IMR-90 (cell line): Measurements from ENCODE around the gene SPEF2. TPM values are rescaled to one million over a fixed set of nuclear protein-coding genes. Genes with fewer than 3 reads are reported as not detected.

Experiments used
- ATAC-seq: fragments of 200-7000 bp; cut with Tn5 transposase; 2 replicates; pipeline ENCODE4 v1.9.1; 2020; ENCODE audit warnings: low read depth, mild to moderate bottlenecking, moderate library complexity
- BruUV-seq: library from RNA; stranded (reverse); fragments of 400-500 nt; replicated peaks from 2 replicates; lab custom pipeline; 2021; lab: Mats Ljungman, UMichigan
- CTCF ChIA-PET: fragments of 300-600 bp; formaldehyde crosslinking; extraction: SDS; loops from one replicate; lab custom pipeline; 2021; ENCODE audit warnings: antibody characterized with exemption; lab: Yijun Ruan, JAX
- POLR2A ChIA-PET: fragments of 300-600 bp; sonication (Branson Sonifier 250); formaldehyde crosslinking; loops from one replicate; lab custom pipeline; 2022; ENCODE audit warnings: antibody characterized with exemption; ENCODE audit not compliant: unreplicated experiment; lab: Charles Lee
- DNase-seq: peaks from one replicate; pipeline ENCODE4 v3.0.0; 2013
- H2AFZ ChIP-seq: replicated peaks from 2 replicates; pipeline ENCODE3; 2013; ENCODE audit warnings: low read length, mild to moderate bottlenecking; ENCODE audit not compliant: poor library complexity
- H2AK5ac ChIP-seq: 2 replicates; pipeline ENCODE4 v1.6.1; 2013; ENCODE audit warnings: low read depth, low read length, inconsistent platforms
- H2AK9ac ChIP-seq: replicated peaks from 2 replicates; pipeline ENCODE3; 2013; ENCODE audit warnings: mild to moderate bottlenecking, low read depth, low read length, moderate library complexity; ENCODE audit not compliant: poor library complexity
- H2BK120ac ChIP-seq: 2 replicates; pipeline ENCODE4 v1.6.1; 2013; ENCODE audit warnings: low read depth, low read length, inconsistent platforms
- H2BK15ac ChIP-seq: 3 replicates; pipeline ENCODE4 v1.6.1; 2013; ENCODE audit warnings: low read depth, low read length, inconsistent platforms
- H2BK20ac ChIP-seq: 2 replicates; pipeline ENCODE4 v1.6.1; 2013; ENCODE audit warnings: low read depth, mild to moderate bottlenecking, inconsistent platforms, low read length, moderate library complexity
- H2BK5ac ChIP-seq: 2 replicates; pipeline ENCODE4 v1.6.1; 2013; ENCODE audit warnings: mild to moderate bottlenecking, low read depth, low read length, inconsistent platforms; ENCODE audit not compliant: poor library complexity, severe bottlenecking
- H3K14ac ChIP-seq: replicated peaks from 2 replicates; pipeline ENCODE4 v1.6.1; 2013; ENCODE audit warnings: low read depth, low read length, inconsistent platforms
- H3K18ac ChIP-seq: 2 replicates; pipeline ENCODE4 v1.6.1; 2013; ENCODE audit warnings: low read depth, low read length, control low read depth
- H3K23ac ChIP-seq: 2 replicates; pipeline ENCODE4 v1.6.1; 2013; ENCODE audit warnings: low read depth, low read length, inconsistent platforms
- H3K27ac ChIP-seq: 2 replicates; pipeline ENCODE4 v1.5.1; 2013; ENCODE audit warnings: mild to moderate bottlenecking, control low read depth, low read length; ENCODE audit not compliant: insufficient read depth
- H3K27me3 ChIP-seq: 2 replicates; pipeline ENCODE4 v1.6.1; 2013; ENCODE audit warnings: low read length; ENCODE audit not compliant: control insufficient read depth, insufficient read depth
- H3K36me3 ChIP-seq: 2 replicates; pipeline ENCODE4 v1.6.1; 2013; ENCODE audit warnings: low read length, mixed read lengths; ENCODE audit not compliant: control insufficient read depth, insufficient read depth
- H3K4ac ChIP-seq: 2 replicates; pipeline ENCODE4 v1.6.1; 2013; ENCODE audit warnings: low read depth, low read length, inconsistent platforms
- H3K4me1 ChIP-seq: 2 replicates; pipeline ENCODE4 v1.6.1; 2013; ENCODE audit warnings: low read length, mixed read lengths; ENCODE audit not compliant: control insufficient read depth, insufficient read depth
- H3K4me2 ChIP-seq: 2 replicates; pipeline ENCODE4 v1.6.1; 2013; ENCODE audit warnings: low read depth, mild to moderate bottlenecking, control low read depth, low read length, moderate library complexity
- H3K4me3 ChIP-seq: 2 replicates; pipeline ENCODE4 v1.5.1; 2013; ENCODE audit warnings: low read depth, mild to moderate bottlenecking, control low read depth, low read length, moderate library complexity; ENCODE audit not compliant: insufficient read depth
- H3K56ac ChIP-seq: 2 replicates; pipeline ENCODE4 v1.6.1; 2013; ENCODE audit warnings: low read length, inconsistent platforms; ENCODE audit not compliant: insufficient read depth; ENCODE audit errors: extremely low read depth
- H3K79me1 ChIP-seq, 2 experiments: 2 replicates each; pipeline ENCODE4 v1.6.1; 2013; ENCODE audit warnings: low read length in 2 of 2, inconsistent platforms in 1 of 2, low read depth in 1 of 2
- H3K9ac ChIP-seq: 2 replicates; pipeline ENCODE4 v1.6.1; 2013; ENCODE audit warnings: low read depth, low read length, control low read depth
- H3K9me1 ChIP-seq: 2 replicates; pipeline ENCODE4 v1.6.1; 2013; ENCODE audit warnings: low read length, inconsistent platforms; ENCODE audit not compliant: insufficient read depth
- H3K9me3 ChIP-seq: 2 replicates; pipeline ENCODE4 v1.6.1; 2013; ENCODE audit warnings: low read length; ENCODE audit not compliant: control insufficient read depth, insufficient read depth
- H4K20me1 ChIP-seq: 2 replicates; pipeline ENCODE4 v1.6.1; 2013; ENCODE audit warnings: low read length, inconsistent platforms; ENCODE audit not compliant: insufficient read depth
- H4K5ac ChIP-seq: 2 replicates; pipeline ENCODE4 v1.6.1; 2013; ENCODE audit warnings: mild to moderate bottlenecking, low read depth, low read length, control low read depth
- H4K8ac ChIP-seq, 2 experiments: 2 replicates each; pipeline ENCODE4 v1.6.1; 2013; ENCODE audit warnings: low read depth in 2 of 2, low read length in 2 of 2, control low read depth in 1 of 2, inconsistent platforms in 1 of 2
- H4K91ac ChIP-seq: 2 replicates; pipeline ENCODE4 v1.6.1; 2013; ENCODE audit warnings: low read depth, low read length, inconsistent platforms; ENCODE audit not compliant: insufficient read depth
- MAFK ChIP-seq: IDR thresholded peaks from 2 replicates; pipeline ENCODE4 v1.6.1; 2012; ENCODE audit warnings: low read depth, low read length, improper control_type of control experiment
- SMC3 ChIP-seq: fragments of 150-350 bp; IDR thresholded peaks from 2 replicates; pipeline ENCODE4 v1.6.1; 2016; ENCODE audit warnings: low read depth, mild to moderate bottlenecking, antibody characterized with exemption, low read length, moderate library complexity
- dilution Hi-C: fragments of 300-500 bp; cut with HindIII; formaldehyde crosslinking; loops from one replicate; pipeline ENCODE4 v1.14.3; 2018; ENCODE audit warnings: low sequenced_read_pairs; ENCODE audit not compliant: unreplicated experiment
- in situ Hi-C: fragments of 300-500 bp; cut with MboI; formaldehyde crosslinking; loops from 3 replicates; pipeline ENCODE4 v1.14.3; 2019; ENCODE audit warnings: low sequenced_read_pairs, inconsistent platforms, mixed read lengths
- intact Hi-C: fragments of 100-400 bp; cut with micrococcal nuclease; formaldehyde crosslinking; loops from 2 replicates; pipeline ENCODE4 v1.10.0; 2022
- polyA plus RNA-seq, 3 experiments: library from polyadenylated mRNA; depleted of rRNA; stranded (reverse); fragments of >200 nt; gene quantifications; 2 replicates each; pipeline ENCODE4 v1.2.3, GENCODE V29; 2012; ENCODE audit warnings: low replicate concordance in 1 of 3
- total RNA-seq: library from RNA; depleted of rRNA; stranded (reverse); fragments of >200 nt; gene quantifications from 2 replicates; pipeline ENCODE4 v1.2.3, GENCODE V29; 2012

The SPEF2 gene
- total and polyA plus RNA-seq, 2 of the 4 experiments (the other 2 are of a cell fraction): 1.7 to 2.3 TPM

DNA sequence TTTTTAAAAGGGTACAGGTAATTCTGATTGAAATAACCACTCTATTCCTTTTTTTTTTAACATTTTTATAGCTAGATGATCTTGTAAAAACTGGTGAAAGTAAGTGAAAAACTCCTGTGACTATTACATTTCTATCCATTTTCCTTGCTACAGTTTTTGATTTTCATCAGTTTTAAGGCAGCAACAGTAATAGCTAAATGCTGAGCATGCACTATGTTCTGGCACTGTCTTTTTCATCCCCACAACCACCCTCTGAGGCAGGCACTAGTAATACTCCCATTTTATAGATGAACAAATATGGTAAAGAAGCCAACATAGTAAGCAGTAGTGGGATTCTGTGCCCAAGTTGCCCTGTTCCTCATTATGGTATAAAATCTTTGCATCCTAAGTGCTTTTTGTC lies 126.0 kb downstream of the SPEF2 start:
- H3K79me1 ChIP-seq: no peaks in the 10 kb centered on the region
- intact Hi-C loops (no loop called here), dilution Hi-C loops (no loop called here), in situ Hi-C loops (no loop called here)
- H2BK5ac ChIP-seq: no peak overlapping the region
- no peak for ATAC-seq
- TF ChIP-seq MAFK: peak; percentile 46; the same call in 1 of the 2 replicates
- TF ChIP-seq SMC3: no peak
- H3K27me3 ChIP-seq: no peaks in the 10 kb centered on the region
- H4K20me1 ChIP-seq: no peaks in the 10 kb centered on the region
- BruUV-seq: no TSS peak
- H2AK9ac ChIP-seq: no peak overlapping the region
- no peaks in the 10 kb centered on the region for H3K9me1 ChIP-seq
- no peak overlapping the region for H2BK20ac ChIP-seq
- H3K9me3 ChIP-seq: no peaks in the 10 kb centered on the region
- no peak overlapping the region for H3K14ac ChIP-seq
- no peaks in the 10 kb centered on the region for H3K4me1 ChIP-seq
- H3K18ac ChIP-seq: no peak overlapping the region
- H2BK15ac ChIP-seq: no peak overlapping the region
- no peak overlapping the region for H3K4me3 ChIP-seq
- no peak overlapping the region for H3K4me2 ChIP-seq
- no peak for DNase-seq
- no peak overlapping the region for H2AK5ac ChIP-seq
- no peak overlapping the region for H3K56ac ChIP-seq
- H4K8ac ChIP-seq: no peak overlapping the region
- H3K36me3 ChIP-seq: no peaks in the 10 kb centered on the region
- H3K27ac ChIP-seq: no peak overlapping the region
- H2BK120ac ChIP-seq: no peak overlapping the region
- no peak overlapping the region for H4K5ac ChIP-seq
- no peak overlapping the region for H2AFZ ChIP-seq
- H3K4ac ChIP-seq: no peak overlapping the region
- H3K23ac ChIP-seq: no peak overlapping the region
- H4K91ac ChIP-seq: no peak overlapping the region
- ChIA-PET CTCF (interaction anchor here (0.8 kb wide), 1 partner anchor 16 kb away, joined by 3 read pairs; no protein-coding TSS in a partner anchor), POLR2A (no interaction called here)
- H3K9ac ChIP-seq: no peak overlapping the region
